HepG2 (cell line): ENCODE results near the gene SMTNL2. TPM values are rescaled to one million over a fixed set of nuclear protein-coding genes. Genes with fewer than 3 reads are reported as not detected.

Experiments
- CREM ChIP-seq, 2 experiments: sonication (generic) in 1 of 2; formaldehyde crosslinking in 1 of 2; IDR thresholded peaks; 2 replicates each; pipeline versions ENCODE4 v1.4.0 to v1.6.1; 2016 to 2020; ENCODE audit warnings: antibody characterized with exemption in 1 of 2, mild to moderate bottlenecking in 1 of 2, missing genetic modification reagents in 1 of 2
- IRF2 ChIP-seq: IDR thresholded peaks from 2 replicates; pipeline ENCODE4 v1.6.1; 2018; ENCODE audit warnings: missing genetic modification reagents, missing compliant biosample characterization
- MBD4 ChIP-seq: IDR thresholded peaks from 2 replicates; pipeline ENCODE4 v1.6.1; 2012; ENCODE audit warnings: low read length, inconsistent platforms, borderline replicate concordance
- MED1 ChIP-seq: sonication (generic); formaldehyde crosslinking; IDR thresholded peaks from 2 replicates; pipeline ENCODE4 v1.4.0; 2020; ENCODE audit warnings: missing genetic modification reagents
- MEIS1 ChIP-seq: sonication (generic); formaldehyde crosslinking; IDR thresholded peaks from 2 replicates; pipeline ENCODE4 v1.9.0; 2021; ENCODE audit warnings: mild to moderate bottlenecking, missing genetic modification reagents, moderate library complexity, borderline replicate concordance
- MIXL1 ChIP-seq: IDR thresholded peaks from 2 replicates; pipeline ENCODE4 v1.6.1; 2016
- NFE2L2 ChIP-seq: fragments of 150-350 bp; IDR thresholded peaks from 2 replicates; pipeline ENCODE4 v1.6.1; 2014; ENCODE audit warnings: low read length
- NFIC ChIP-seq: IDR thresholded peaks from 2 replicates; pipeline ENCODE4 v1.6.1; 2012; ENCODE audit warnings: mild to moderate bottlenecking, low read length, inconsistent platforms
- PHB2 ChIP-seq: fragments of 450-650 bp; IDR thresholded peaks from 2 replicates; pipeline ENCODE4 v1.6.1; 2018; ENCODE audit not compliant: partially characterized antibody
- SMAD9 ChIP-seq: sonication (generic); formaldehyde crosslinking; IDR thresholded peaks from 2 replicates; pipeline ENCODE4 v1.5.1; 2020; ENCODE audit warnings: mild to moderate bottlenecking, missing genetic modification reagents
- SOX5 ChIP-seq: IDR thresholded peaks from 2 replicates; pipeline ENCODE4 v1.6.1; 2016; ENCODE audit warnings: borderline replicate concordance
- ZBTB20 ChIP-seq: sonication (generic); formaldehyde crosslinking; IDR thresholded peaks from 2 replicates; pipeline ENCODE4 v1.8.1; 2023; ENCODE audit warnings: missing genetic modification reagents, low read depth, mild to moderate bottlenecking, borderline replicate concordance
- ZNF180 ChIP-seq: sonication (generic); formaldehyde crosslinking; IDR thresholded peaks from 2 replicates; pipeline ENCODE4 v1.4.0; 2020; ENCODE audit warnings: low read depth, missing genetic modification reagents, borderline replicate concordance
- ZNF34 ChIP-seq: sonication (generic); formaldehyde crosslinking; IDR thresholded peaks from 2 replicates; pipeline ENCODE4 v1.4.0; 2020; ENCODE audit warnings: mild to moderate bottlenecking, missing genetic modification reagents, borderline replicate concordance
- ZNF562 ChIP-seq: sonication (generic); formaldehyde crosslinking; IDR thresholded peaks from 2 replicates; pipeline ENCODE4 v1.8.0; 2022; ENCODE audit warnings: missing genetic modification reagents, borderline replicate concordance
- ZNF619 ChIP-seq: sonication (generic); formaldehyde crosslinking; IDR thresholded peaks from 2 replicates; pipeline ENCODE4 v1.4.0; 2020; ENCODE audit warnings: mild to moderate bottlenecking, missing genetic modification reagents
- ZNF629 ChIP-seq: sonication (generic); formaldehyde crosslinking; conservative IDR thresholded peaks from 2 replicates; pipeline ENCODE4 v1.5.0; 2020; ENCODE audit warnings: missing genetic modification reagents
- polyA plus RNA-seq, 8 experiments: library from polyadenylated mRNA; depleted of rRNA in 3 of 8; stranded (reverse) in 7 of 8; unstranded in 1 of 8; fragments of >200 nt; fragmentation: Illumina TruSeq in 4 of 8; extraction: Trizol in 4 of 8; gene quantifications; 2 replicates each; pipeline versions ENCODE4 v1.2.1 to v1.2.3, GENCODE V29; 2011 to 2016; ENCODE audit warnings: low read depth in 4 of 8, missing spikeins in 1 of 8, mixed read lengths in 1 of 8; ENCODE audit not compliant: insufficient read depth in 1 of 8
- total RNA-seq, 5 experiments: library from RNA; depleted of rRNA; stranded (reverse); fragments of >200 nt; fragmentation: Illumina TruSeq; extraction: Trizol; gene quantifications; 2 replicates each; pipeline ENCODE4 v1.2.3, GENCODE V29; 2016; ENCODE audit warnings: low read depth in 1 of 5
- TF ChIP-seq, protein P1 (sequence below), 2 experiments: sonication (generic) in 1 of 2; formaldehyde crosslinking in 1 of 2; IDR thresholded peaks; 2 replicates each; pipeline versions ENCODE4 v1.5.1 to v1.6.1; 2011 to 2020; ENCODE audit warnings: borderline replicate concordance in 1 of 2, low read depth in 1 of 2, low read length in 1 of 2, mild to moderate bottlenecking in 1 of 2, missing genetic modification reagents in 1 of 2, moderate library complexity in 1 of 2
- TF ChIP-seq, protein P2 (sequence below): sonication (generic); formaldehyde crosslinking; IDR thresholded peaks from 2 replicates; pipeline ENCODE4 v1.8.0; 2022; ENCODE audit warnings: missing genetic modification reagents, low read depth, mild to moderate bottlenecking, borderline replicate concordance
- TF ChIP-seq, protein P3 (sequence below): sonication (generic); formaldehyde crosslinking; IDR thresholded peaks from 2 replicates; pipeline ENCODE4 v1.8.1; 2023; ENCODE audit warnings: mild to moderate bottlenecking, inconsistent platforms, moderate library complexity, missing genetic modification reagents, borderline replicate concordance
- TF ChIP-seq, protein P4 (sequence below): sonication (generic); formaldehyde crosslinking; IDR thresholded peaks from 2 replicates; pipeline ENCODE4 v1.4.0; 2020; ENCODE audit warnings: missing genetic modification reagents, mild to moderate bottlenecking, borderline replicate concordance

Gene SMTNL2
- total and polyA plus RNA-seq, 2 of the 13 experiments (the other 11 are each of a cell fraction or from before 2014, with no cell fraction given), result 0.41 to 5.1 TPM

DNA sequence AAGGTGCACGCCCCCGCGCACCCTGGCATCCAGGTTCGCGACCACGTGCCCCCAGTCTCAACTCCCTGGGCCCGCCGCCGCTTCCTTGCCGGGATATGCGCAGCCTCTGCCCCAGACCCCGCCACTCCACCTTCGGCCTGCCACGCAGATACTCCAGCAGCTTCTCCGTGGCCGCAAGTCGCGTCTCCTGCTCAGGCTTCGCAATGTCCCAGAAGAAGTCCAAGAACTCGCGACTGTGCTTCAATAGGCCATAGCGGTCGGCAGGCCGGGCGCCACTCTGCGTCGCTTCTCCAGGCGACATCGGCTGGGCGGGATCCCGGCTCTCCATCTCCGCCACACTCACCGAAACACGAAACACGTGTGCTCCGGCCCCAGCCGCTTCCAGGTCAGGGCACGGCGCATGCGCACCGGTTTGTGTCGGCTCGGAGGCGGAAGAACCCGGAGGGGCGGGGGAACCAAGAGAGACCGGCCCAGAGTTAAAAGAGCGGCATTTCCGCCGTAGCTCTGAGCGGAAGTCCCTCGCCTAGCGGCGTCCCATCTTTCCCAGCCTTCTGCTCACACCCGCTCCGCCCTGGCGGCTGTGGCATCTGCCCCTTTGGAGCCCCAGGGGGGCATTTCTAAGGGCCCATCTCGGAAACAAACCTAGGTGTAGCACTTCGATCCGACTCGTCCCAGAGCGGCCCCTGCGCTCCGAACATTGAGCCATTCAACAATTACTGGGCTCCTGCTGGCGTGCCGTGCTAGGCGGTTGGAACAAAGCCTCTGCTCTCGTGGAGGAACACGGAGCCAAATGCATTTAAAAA is 29.1 kb upstream of the SMTNL2 start, which contains the start of gene MYBBP1A (continued):
- TF ChIP-seq, protein P1, sequence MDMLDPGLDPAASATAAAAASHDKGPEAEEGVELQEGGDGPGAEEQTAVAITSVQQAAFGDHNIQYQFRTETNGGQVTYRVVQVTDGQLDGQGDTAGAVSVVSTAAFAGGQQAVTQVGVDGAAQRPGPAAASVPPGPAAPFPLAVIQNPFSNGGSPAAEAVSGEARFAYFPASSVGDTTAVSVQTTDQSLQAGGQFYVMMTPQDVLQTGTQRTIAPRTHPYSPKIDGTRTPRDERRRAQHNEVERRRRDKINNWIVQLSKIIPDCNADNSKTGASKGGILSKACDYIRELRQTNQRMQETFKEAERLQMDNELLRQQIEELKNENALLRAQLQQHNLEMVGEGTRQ (IDR thresholded peaks at IDR 0.05; ENCODE audit: low read depth, low read length), result no peak
- TF ChIP-seq, protein P1 (CRISPR knock-in tag; IDR thresholded peaks at IDR 0.05; ENCODE audit: borderline replicate concordance), result peak; percentile 64
- TF ChIP-seq, protein P2, sequence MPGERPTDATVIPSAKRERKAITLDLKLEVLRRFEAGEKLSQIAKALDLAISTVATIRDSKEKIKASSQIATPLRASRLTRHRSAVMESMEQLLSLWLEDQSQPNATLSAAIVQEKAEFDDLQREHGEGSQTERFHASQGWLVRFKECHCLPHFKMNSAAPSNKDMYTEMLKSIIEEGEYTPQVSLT, result peak; percentile 87; the same call in 1 of the 2 replicates
- TF ChIP-seq, protein P3, sequence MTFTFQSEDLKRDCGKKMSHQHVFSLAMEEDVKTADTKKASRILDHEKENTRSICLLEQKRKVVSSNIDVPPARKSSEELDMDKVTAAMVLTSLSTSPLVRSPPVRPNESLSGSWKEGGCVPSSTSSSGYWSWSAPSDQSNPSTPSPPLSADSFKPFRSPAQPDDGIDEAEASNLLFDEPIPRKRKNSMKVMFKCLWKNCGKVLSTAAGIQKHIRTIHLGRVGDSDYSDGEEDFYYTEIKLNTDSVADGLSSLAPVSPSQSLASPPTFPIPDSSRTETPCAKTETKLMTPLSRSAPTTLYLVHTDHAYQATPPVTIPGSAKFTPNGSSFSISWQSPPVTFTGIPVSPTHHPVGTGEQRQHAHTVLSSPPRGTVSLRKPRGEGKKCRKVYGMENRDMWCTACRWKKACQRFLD (CRISPR knock-in tag), result peak; percentile 82
- TF ChIP-seq NFIC (0 out of 2 replicates have a peak, but pooled peaks have one; percentile 21), ZNF562 (CRISPR knock-in tag) (no peak), MIXL1 (CRISPR knock-in tag) (0 out of 2 replicates have a peak, but pooled peaks have one; percentile 9), MBD4 (no peak), ZNF629 (CRISPR knock-in tag) (no peak; the same call in 1 of the 2 replicates), CREM (IDR thresholded peaks at IDR 0.05) (peak; percentile 40; the same call in 1 of the 2 replicates), CREM (CRISPR knock-in tag; IDR thresholded peaks at IDR 0.05) (no peak), SOX5 (peak; percentile 20; the same call in 1 of the 2 replicates), NFE2L2 (no peak), ZNF34 (CRISPR knock-in tag) (no peak), PHB2 (no peak), MED1 (CRISPR knock-in tag) (peak; percentile 60), SMAD9 (CRISPR knock-in tag) (no peak), IRF2 (CRISPR knock-in tag) (0 out of 2 replicates have a peak, but pooled peaks have one; percentile 14), ZNF619 (CRISPR knock-in tag) (peak; percentile 86; the same call in 1 of the 2 replicates), ZBTB20 (CRISPR knock-in tag) (peak; percentile 47; the same call in 1 of the 2 replicates), ZNF180 (CRISPR knock-in tag) (0 out of 2 replicates have a peak, but pooled peaks have one; percentile 43), MEIS1 (peak; percentile 69; the same call in 1 of the 2 replicates)
- TF ChIP-seq, protein P4, sequence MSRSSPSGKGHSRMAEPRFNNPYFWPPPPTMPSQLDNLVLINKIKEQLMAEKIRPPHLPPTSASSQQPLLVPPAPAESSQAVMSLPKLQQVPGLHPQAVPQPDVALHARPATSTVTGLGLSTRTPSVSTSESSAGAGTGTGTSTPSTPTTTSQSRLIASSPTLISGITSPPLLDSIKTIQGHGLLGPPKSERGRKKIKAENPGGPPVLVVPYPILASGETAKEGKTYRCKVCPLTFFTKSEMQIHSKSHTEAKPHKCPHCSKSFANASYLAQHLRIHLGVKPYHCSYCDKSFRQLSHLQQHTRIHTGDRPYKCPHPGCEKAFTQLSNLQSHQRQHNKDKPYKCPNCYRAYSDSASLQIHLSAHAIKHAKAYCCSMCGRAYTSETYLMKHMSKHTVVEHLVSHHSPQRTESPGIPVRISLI (CRISPR knock-in tag), result no peak
